ENCODE measurements around the gene UTP14C. TPM values are rescaled to one million over a fixed set of nuclear protein-coding genes. Genes with fewer than 3 reads are reported as not detected.

The UTP14C gene
- total RNA-seq, 1 donor from 2014 or later = 20.6 TPM

DNA sequence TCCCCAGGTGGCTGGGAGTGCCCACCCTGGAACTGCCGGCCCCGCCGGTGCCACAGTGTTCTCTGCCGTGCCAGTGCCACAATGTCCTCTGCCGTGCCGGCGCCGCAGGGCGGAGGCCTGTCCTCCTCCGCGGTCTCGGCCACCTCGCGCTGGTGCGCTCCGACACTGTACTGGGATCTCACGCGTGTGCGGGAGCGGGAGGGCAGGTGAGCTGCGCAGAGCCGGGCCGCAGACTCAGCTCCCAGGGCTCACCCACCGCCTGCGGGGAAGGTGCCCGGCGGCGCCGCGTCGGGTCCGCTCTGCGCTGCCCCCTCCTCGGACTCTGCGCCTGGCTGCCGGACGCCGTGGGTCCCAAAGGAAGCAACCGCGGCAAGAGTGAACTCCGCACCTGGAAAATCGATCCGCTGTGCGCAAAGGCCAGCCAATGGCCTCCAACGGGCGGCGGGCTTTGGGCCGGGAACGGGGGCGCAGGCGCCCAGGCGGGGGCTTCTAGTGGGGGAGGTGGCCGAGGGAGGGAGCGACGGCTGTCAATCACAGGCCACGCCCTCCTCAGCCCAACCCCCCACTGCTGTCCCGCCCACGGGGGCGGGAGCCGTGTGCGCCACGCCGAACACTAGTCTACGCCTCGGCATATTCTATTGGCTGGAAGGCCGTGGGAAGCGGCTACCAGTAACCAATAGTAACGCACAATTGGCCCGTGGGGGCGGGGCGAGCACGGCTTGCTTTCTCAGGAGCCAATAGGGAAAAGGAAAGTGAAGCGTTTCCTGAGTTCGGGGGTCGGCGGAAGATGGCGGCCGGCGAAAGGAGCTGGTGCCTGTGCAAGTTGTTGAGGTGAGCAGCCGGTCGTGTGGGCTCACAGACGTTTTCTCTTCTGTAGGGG, 12.6 kb upstream of the UTP14C start, which contains the start of gene ALG11:
Gene ALG11, plus strand, starts transcription at position 767 of the 880 bp plus-strand sequence. Its CDS starts 21 bp downstream, at position 788.
- peaks cover 9% of the 10 kb centered on the region for H3K36me3 Mint-ChIP-seq (ENCODE audit: low read depth, unreplicated experiment)
- peak within 1 kb of the TSS; percentile 99 for H3K4me3 Mint-ChIP-seq (ENCODE audit: unreplicated experiment)
- H3K9me3 Mint-ChIP-seq (ENCODE audit: unreplicated experiment) = peaks cover 5% of the 10 kb centered on the region
- FAIRE-seq (peak; percentile 76), DNase-seq (ENCODE audit: low read depth) (peak; percentile 91)
- Histone ChIP-seq H3K4me1 (ENCODE audit: insufficient read depth, low read length) (peaks cover 4% of the 10 kb centered on the region), H3K9ac (ENCODE audit: low read length) (peak within 1 kb of the TSS; percentile 96), H3K27me3 (ENCODE audit: insufficient read depth, low read length) (peaks cover 12% of the 10 kb centered on the region), H3K27ac (ENCODE audit: low read depth, low read length) (peak within 1 kb of the TSS; percentile 95), H3K4me2 (ENCODE audit: low read length) (peak within 1 kb of the TSS; percentile 98), H3K79me2 (ENCODE audit: insufficient read depth, low read length) (peaks cover 48% of the 10 kb centered on the region), H2AFZ (ENCODE audit: low read depth, low read length) (peak within 1 kb of the TSS; percentile 100), H3K4me3 (ENCODE audit: insufficient read depth, low read depth, low read length) (peak within 1 kb of the TSS; percentile 100), H3K36me3 (ENCODE audit: insufficient read depth, low read length) (no peaks in the 10 kb centered on the region), H4K20me1 (ENCODE audit: insufficient read depth, low read length) (peaks cover 22% of the 10 kb centered on the region), H3K9me3 (ENCODE audit: insufficient read depth, low read depth, low read length) (no peaks in the 10 kb centered on the region)
- TF ChIP-seq EZH2 (IDR thresholded peaks at IDR 0.05; ENCODE audit: insufficient read depth, low read length) (no peak), CTCF (IDR thresholded peaks at IDR 0.05; ENCODE audit: insufficient read depth, low read depth, low read length) (no peak)
- peaks cover 6% of the 10 kb centered on the region for H3K27me3 Mint-ChIP-seq (ENCODE audit: low read depth, unreplicated experiment)
- peaks cover 3% of the 10 kb centered on the region for H3K4me1 Mint-ChIP-seq (ENCODE audit: low read depth, unreplicated experiment)
- peak within 1 kb of the TSS; percentile 99 for H3K27ac Mint-ChIP-seq (ENCODE audit: unreplicated experiment)

DNA sequence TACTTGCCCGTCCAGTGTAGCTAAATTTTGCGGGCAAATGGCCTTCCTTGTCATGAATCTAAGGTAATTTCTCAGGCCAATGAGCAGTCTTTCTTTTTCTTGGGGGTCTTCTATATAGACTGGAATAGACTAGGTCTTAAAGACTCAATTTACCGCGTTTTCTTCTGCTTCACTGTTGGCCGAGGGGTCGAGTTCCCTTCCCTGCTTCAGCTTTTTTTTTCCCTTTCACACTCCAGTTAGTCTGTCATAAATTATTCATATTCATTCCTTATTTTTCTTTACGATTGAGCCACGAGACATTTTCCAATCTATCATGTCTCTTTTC, 12.0 kb upstream of the UTP14C start:
- peaks cover 54% of the 10 kb centered on the region for H3K79me2 ChIP-seq (ENCODE audit: insufficient read depth, low read length)
- peaks cover 6% of the 10 kb centered on the region for H3K27me3 Mint-ChIP-seq (ENCODE audit: low read depth, unreplicated experiment)
- DNase-seq (ENCODE audit: low read depth) = no peak
- peaks cover 14% of the 10 kb centered on the region for H3K36me3 Mint-ChIP-seq (ENCODE audit: low read depth, unreplicated experiment)
- H3K4me1 ChIP-seq (ENCODE audit: insufficient read depth, low read length) = peaks cover 4% of the 10 kb centered on the region
- H3K9me3 ChIP-seq (ENCODE audit: insufficient read depth, low read depth, low read length) = no peaks in the 10 kb centered on the region
- peaks cover 24% of the 10 kb centered on the region for H4K20me1 ChIP-seq (ENCODE audit: insufficient read depth, low read length)
- peak overlapping the region; percentile 96 for H3K9ac ChIP-seq (ENCODE audit: low read length)
- H3K27ac Mint-ChIP-seq (ENCODE audit: unreplicated experiment) = peak overlapping the region; percentile 99
- peak overlapping the region; percentile 97 for H2AFZ ChIP-seq (ENCODE audit: low read depth, low read length)
- no peak for FAIRE-seq
- peak overlapping the region; percentile 95 for H3K27ac ChIP-seq (ENCODE audit: low read depth, low read length)
- peaks cover 5% of the 10 kb centered on the region for H3K9me3 Mint-ChIP-seq (ENCODE audit: unreplicated experiment)
- H3K4me3 Mint-ChIP-seq (ENCODE audit: unreplicated experiment) = peak overlapping the region; percentile 99
- peaks cover 3% of the 10 kb centered on the region for H3K4me1 Mint-ChIP-seq (ENCODE audit: low read depth, unreplicated experiment)
- H3K27me3 ChIP-seq (ENCODE audit: insufficient read depth, low read length) = peaks cover 12% of the 10 kb centered on the region
- no peaks in the 10 kb centered on the region for H3K36me3 ChIP-seq (ENCODE audit: insufficient read depth, low read length)
- H3K4me2 ChIP-seq (ENCODE audit: low read length) = peak overlapping the region; percentile 98
- no peak for TF ChIP-seq EZH2 (IDR thresholded peaks at IDR 0.05; ENCODE audit: insufficient read depth, low read length)
- H3K4me3 ChIP-seq (ENCODE audit: insufficient read depth, low read depth, low read length) = peak overlapping the region; percentile 100

DNA sequence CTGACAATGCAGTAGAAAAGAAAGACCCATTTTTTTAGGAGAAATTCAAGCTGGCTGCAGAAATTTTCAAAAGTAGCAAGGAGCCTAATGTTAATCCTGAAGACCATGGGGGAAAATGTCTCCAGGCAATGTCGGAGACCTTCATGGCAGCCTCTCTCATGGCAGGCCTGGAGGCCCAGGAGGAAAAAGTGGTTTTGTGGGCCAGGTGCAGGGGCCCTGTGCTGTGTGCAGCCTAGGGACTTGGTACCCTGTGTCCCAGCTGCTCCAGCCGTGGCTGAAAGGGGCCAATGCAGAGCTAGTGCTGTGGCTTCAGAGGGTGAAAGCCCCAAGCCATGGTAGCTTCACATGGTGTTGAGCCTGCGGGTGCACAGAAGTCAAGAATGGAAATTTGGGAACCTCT, 8.2 kb upstream of the UTP14C start:
- no peak overlapping the region for H3K4me3 Mint-ChIP-seq (ENCODE audit: unreplicated experiment)
- peaks cover 25% of the 10 kb centered on the region for H3K36me3 Mint-ChIP-seq (ENCODE audit: low read depth, unreplicated experiment)
- H3K9me3 Mint-ChIP-seq (ENCODE audit: unreplicated experiment) = peaks cover 5% of the 10 kb centered on the region
- no peak overlapping the region for H3K27ac Mint-ChIP-seq (ENCODE audit: unreplicated experiment)
- H3K4me3 ChIP-seq (ENCODE audit: insufficient read depth, low read depth, low read length) = no peak overlapping the region
- no peaks in the 10 kb centered on the region for H3K27me3 Mint-ChIP-seq (ENCODE audit: low read depth, unreplicated experiment)
- peaks cover 75% of the 10 kb centered on the region for H3K79me2 ChIP-seq (ENCODE audit: insufficient read depth, low read length)
- H3K27me3 ChIP-seq (ENCODE audit: insufficient read depth, low read length) = no peaks in the 10 kb centered on the region
- H3K9ac ChIP-seq (ENCODE audit: low read length) = no peak overlapping the region
- H4K20me1 ChIP-seq (ENCODE audit: insufficient read depth, low read length) = peaks cover 35% of the 10 kb centered on the region
- H2AFZ ChIP-seq (ENCODE audit: low read depth, low read length) = no peak overlapping the region
- peaks cover 7% of the 10 kb centered on the region for H3K36me3 ChIP-seq (ENCODE audit: insufficient read depth, low read length)
- H3K4me2 ChIP-seq (ENCODE audit: low read length) = no peak overlapping the region
- no peaks in the 10 kb centered on the region for H3K4me1 Mint-ChIP-seq (ENCODE audit: low read depth, unreplicated experiment)
- no peak for DNase-seq (ENCODE audit: low read depth)
- H3K9me3 ChIP-seq (ENCODE audit: insufficient read depth, low read depth, low read length) = no peaks in the 10 kb centered on the region
- H3K27ac ChIP-seq (ENCODE audit: low read depth, low read length) = no peak overlapping the region
- no peaks in the 10 kb centered on the region for H3K4me1 ChIP-seq (ENCODE audit: insufficient read depth, low read length)
- TF ChIP-seq EZH2 (IDR thresholded peaks at IDR 0.05; ENCODE audit: insufficient read depth, low read length) = no peak
- TF ChIP-seq CTCF (IDR thresholded peaks at IDR 0.05; ENCODE audit: insufficient read depth, low read depth, low read length) = no peak
- no peak for FAIRE-seq
